SK-N-SH treated with all-trans-retinoic acid at 6 μM for 48 hours (cell line): ENCODE results near the gene APH1A.
A peak's percentile ranks its signal among the peaks of the same experiment; 100 is the strongest.
"Not testable (repeated sequence)": the region's sequence is repeated elsewhere in the genome, so short reads cannot be mapped to it uniquely, and the experiment has no call there.

Source experiments
- ATAC-seq: fragments of 200-7000 bp; cut with Tn5 transposase; 3 replicates; pipeline ENCODE4 v1.9.1; 2020; ENCODE audit warnings: mild to moderate bottlenecking, moderate library complexity
- BACH2 ChIP-seq: fragments of 250-450 bp; sonication (Bioruptor Pico); IDR thresholded peaks from 2 replicates; pipeline ENCODE4 v1.9.0; 2021; ENCODE audit warnings: mild to moderate bottlenecking, borderline replicate concordance
- CREB5 ChIP-seq: fragments of 250-450 bp; sonication (Bioruptor Pico); IDR thresholded peaks from 2 replicates; pipeline ENCODE4 v1.5.1; 2020; ENCODE audit warnings: low read depth, mild to moderate bottlenecking, moderate library complexity
- CSDC2 ChIP-seq: fragments of 250-450 bp; sonication (Bioruptor Pico); IDR thresholded peaks from 2 replicates; pipeline ENCODE4 v1.5.0; 2020; ENCODE audit warnings: mild to moderate bottlenecking, moderate library complexity
- ESRRG ChIP-seq: fragments of 250-450 bp; sonication (Bioruptor Pico); IDR thresholded peaks from 2 replicates; pipeline ENCODE4 v1.6.1; 2021; ENCODE audit warnings: mild to moderate bottlenecking
- GLIS3 ChIP-seq: fragments of 250-450 bp; sonication (Bioruptor Pico); IDR thresholded peaks from 2 replicates; pipeline ENCODE4 v1.5.0; 2020; ENCODE audit warnings: mild to moderate bottlenecking, moderate library complexity
- OSR1 ChIP-seq: fragments of 250-450 bp; sonication (Bioruptor Pico); IDR thresholded peaks from 2 replicates; pipeline ENCODE4 v1.8.0; 2022; ENCODE audit warnings: moderate library complexity, mild to moderate bottlenecking, inconsistent platforms
- POU6F1 ChIP-seq: fragments of 250-450 bp; sonication (Bioruptor Pico); IDR thresholded peaks from 2 replicates; pipeline ENCODE4 v1.8.0; 2021; ENCODE audit warnings: low read depth, mild to moderate bottlenecking, moderate library complexity, borderline replicate concordance
- RARB ChIP-seq: fragments of 250-450 bp; sonication (Bioruptor Pico); IDR thresholded peaks from 2 replicates; pipeline ENCODE4 v1.8.0; 2021; ENCODE audit warnings: mild to moderate bottlenecking, moderate library complexity
- SNAI2 ChIP-seq: fragments of 250-450 bp; sonication (Bioruptor Pico); IDR thresholded peaks from 2 replicates; pipeline ENCODE4 v1.5.0; 2020; ENCODE audit warnings: mild to moderate bottlenecking, moderate library complexity
- TCF4 ChIP-seq: fragments of 250-450 bp; sonication (Bioruptor Pico); IDR thresholded peaks from 2 replicates; pipeline ENCODE4 v1.8.0; 2021; ENCODE audit warnings: mild to moderate bottlenecking, moderate library complexity, borderline replicate concordance
- TOX ChIP-seq: fragments of 250-450 bp; sonication (Bioruptor Pico); IDR thresholded peaks from 2 replicates; pipeline ENCODE4 v1.8.0; 2021; ENCODE audit warnings: mild to moderate bottlenecking, moderate library complexity, borderline replicate concordance
- TSHZ2 ChIP-seq: fragments of 250-450 bp; sonication (Bioruptor Pico); IDR thresholded peaks from 2 replicates; pipeline ENCODE4 v1.5.0; 2020; ENCODE audit warnings: mild to moderate bottlenecking, moderate library complexity
- ZC3H10 ChIP-seq: fragments of 250-450 bp; sonication (Bioruptor Pico); IDR thresholded peaks from 2 replicates; pipeline ENCODE4 v1.5.1; 2021; ENCODE audit warnings: mild to moderate bottlenecking, moderate library complexity
- ZNF565 ChIP-seq: fragments of 450-650 bp; formaldehyde crosslinking; conservative IDR thresholded peaks from 2 replicates; pipeline ENCODE4 v1.5.0; 2020; ENCODE audit warnings: low read depth, mild to moderate bottlenecking, moderate library complexity
- ZNF8 ChIP-seq: fragments of 450-650 bp; formaldehyde crosslinking; IDR thresholded peaks from 2 replicates; pipeline ENCODE4 v1.5.0; 2020; ENCODE audit warnings: mild to moderate bottlenecking, moderate library complexity

APH1A gene

GRCh38 chr1:150268705-150269403 lies at the start of gene APH1A:
TSS of gene APH1A (minus strand) at chr1:150269016. CDS start at chr1:150268810, 206 bp downstream.
- peak; percentile 99 for ATAC-seq
- TF ChIP-seq GLIS3, result no peak
- no peak for TF ChIP-seq CREB5 (CRISPR knock-in tag)
- no peak for TF ChIP-seq ZC3H10 (CRISPR knock-in tag)
- no peak for TF ChIP-seq CSDC2 (CRISPR knock-in tag)
- no peak for TF ChIP-seq BACH2

GRCh38 chr1:150314691-150315090 lies 45.9 kb upstream of the APH1A start:
- ATAC-seq, result not testable (repeated sequence)

GRCh38 chr1:150311762-150312161 lies 42.9 kb upstream of the APH1A start:
- no peak for ATAC-seq
- no peak for TF ChIP-seq TSHZ2 (CRISPR knock-in tag)
- TF ChIP-seq OSR1 (CRISPR knock-in tag), result no peak

- TF ChIP-seq GLIS3, result no peak
- ATAC-seq, result no peak; the same call in 2 of the 3 replicates
These were observed 41.1 kb upstream of the APH1A start for GRCh38 chr1:150309758-150310508.

GRCh38 chr1:150308585-150308984 lies 39.8 kb upstream of the APH1A start:
- not testable (repeated sequence) for ATAC-seq

- TF ChIP-seq GLIS3, result no peak
- TF ChIP-seq, all 23 proteins: peak for 0
These were observed 34.1 kb upstream of the APH1A start for GRCh38 chr1:150302902-150303301.

GRCh38 chr1:150302338-150302737 lies 33.5 kb upstream of the APH1A start:
- ATAC-seq, result no peak

More at GRCh38 chr1:150302902-150303301, 34.1 kb upstream of the APH1A start:
- no peak for ATAC-seq

More at GRCh38 chr1:150302338-150302737, 33.5 kb upstream of the APH1A start:
- TF ChIP-seq GLIS3 (no peak), TCF4 (CRISPR knock-in tag) (no peak), ESRRG (CRISPR knock-in tag) (no peak), ZNF565 (CRISPR knock-in tag) (no peak), TOX (CRISPR knock-in tag) (no peak), ZC3H10 (CRISPR knock-in tag) (no peak), SNAI2 (CRISPR knock-in tag) (no peak), ZNF8 (CRISPR knock-in tag) (no peak), RARB (CRISPR knock-in tag) (no peak), CREB5 (CRISPR knock-in tag) (no peak), POU6F1 (CRISPR knock-in tag) (no peak)
